Smooth muscle cell (in vitro differentiated cells): Measurements from ENCODE around the gene WDHD1. TPM values are rescaled to one million over a fixed set of nuclear protein-coding genes. Genes with fewer than 3 reads are reported as not detected.
"Not testable (repeated sequence)": the region's sequence is repeated elsewhere in the genome, so short reads cannot be mapped to it uniquely, and the experiment has no call there.

Experiments
- DNase-seq: peaks from one replicate; lab custom pipeline; 2025; ENCODE audit not compliant: unreplicated experiment; lab: John Stamatoyannopoulos, UW
- H2AFZ ChIP-seq: fragments of 200-600 bp; sonication (generic); 2 replicates; pipeline ENCODE4 v1.6.0; 2016; ENCODE audit warnings: antibody characterized with exemption, low read depth, mild to moderate bottlenecking
- H3F3A ChIP-seq: fragments of 200-600 bp; sonication (generic); 2 replicates; pipeline ENCODE4 v1.6.0; 2017; ENCODE audit warnings: antibody characterized with exemption, low read depth
- H3K27ac ChIP-seq: fragments of 200-600 bp; sonication (generic); 2 replicates; pipeline ENCODE4 v1.5.1; 2016; ENCODE audit warnings: low read depth, mild to moderate bottlenecking
- H3K27me3 ChIP-seq: fragments of 200-600 bp; sonication (generic); 2 replicates; pipeline ENCODE4 v1.6.1; 2016; ENCODE audit warnings: low read depth, mild to moderate bottlenecking
- H3K36me3 ChIP-seq: fragments of 200-600 bp; sonication (generic); 2 replicates; pipeline ENCODE4 v1.5.1; 2016; ENCODE audit warnings: low read depth
- H3K4me1 ChIP-seq: fragments of 200-600 bp; sonication (generic); 2 replicates; pipeline ENCODE4 v1.5.1; 2016; ENCODE audit warnings: low read depth
- H3K4me2 ChIP-seq: fragments of 200-600 bp; sonication (generic); 2 replicates; pipeline ENCODE4 v1.6.0; 2016; ENCODE audit warnings: mild to moderate bottlenecking
- H3K4me3 ChIP-seq: fragments of 200-600 bp; sonication (generic); 2 replicates; pipeline ENCODE4 v1.5.1; 2016; ENCODE audit warnings: mild to moderate bottlenecking
- H3K79me2 ChIP-seq: fragments of 200-600 bp; sonication (generic); 2 replicates; pipeline ENCODE4 v1.6.0; 2016; ENCODE audit warnings: low read depth, mild to moderate bottlenecking
- H3K9ac ChIP-seq: fragments of 200-600 bp; sonication (generic); 2 replicates; pipeline ENCODE4 v1.6.0; 2016; ENCODE audit warnings: low read depth
- H3K9me3 ChIP-seq: fragments of 200-600 bp; sonication (generic); replicated peaks from 2 replicates; pipeline ENCODE4 v1.5.1; 2016; ENCODE audit warnings: low read depth
- H4K20me1 ChIP-seq: fragments of 200-600 bp; sonication (generic); 2 replicates; pipeline ENCODE4 v1.6.0; 2016; ENCODE audit warnings: low read depth
- WGBS: methylation state at CpG from one replicate; pipeline ENCODE4 v1.1.7; 2016; ENCODE audit warnings: low lambda C conversion rate; 5-methylcytosine and 5-hydroxymethylcytosine counted together
- polyA plus RNA-seq: library from polyadenylated mRNA; unstranded; fragments of >200 nt; fragmentation: Nextera tagmentation; extraction: Ambion mirVana; gene quantifications from 2 replicates; pipeline ENCODE4 v1.2.1, GENCODE V29; 2016
- total RNA-seq: library from RNA; depleted of rRNA; stranded (reverse); fragments of >200 nt; gene quantifications from 2 replicates; pipeline ENCODE4 v1.2.3, GENCODE V29; 2014
- TF ChIP-seq, protein P1 (sequence below): fragments of 200-600 bp; sonication (generic); IDR thresholded peaks from 2 replicates; pipeline ENCODE4 v1.5.1; 2017; ENCODE audit warnings: borderline replicate concordance, mild to moderate bottlenecking, antibody characterized with exemption; ENCODE audit not compliant: insufficient read depth, poor library complexity, severe bottlenecking

Gene WDHD1
- total and polyA plus RNA-seq, 2 experiments from 2014 or later, result 5.7 to 9.4 TPM

DNA sequence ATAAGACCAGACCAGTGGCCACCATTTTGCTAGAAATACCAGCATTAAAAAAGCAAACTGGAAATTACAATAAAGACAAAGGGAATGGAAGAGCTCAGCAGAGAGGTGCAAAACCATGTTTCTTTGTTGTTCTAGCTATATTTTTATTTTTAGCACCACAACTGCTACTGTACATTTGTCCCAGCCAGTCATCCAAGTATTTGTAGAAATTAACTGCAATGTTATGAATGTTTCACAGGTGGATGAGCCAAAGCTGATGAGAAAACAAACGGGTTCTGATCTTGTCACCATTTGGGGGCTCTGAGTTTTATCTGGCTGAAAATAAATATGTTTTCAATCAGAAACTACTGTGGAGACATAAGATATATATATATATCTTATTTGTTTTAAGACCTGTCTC is 99.3 kb downstream of the WDHD1 start:
- Histone ChIP-seq H3K36me3 (no peaks in the 10 kb centered on the region), H3K4me1 (no peaks in the 10 kb centered on the region), H3K27ac (no peak overlapping the region), H3K4me2 (no peak overlapping the region), H3F3A (no peaks in the 10 kb centered on the region), H4K20me1 (no peaks in the 10 kb centered on the region), H3K9me3 (no peaks in the 10 kb centered on the region), H3K79me2 (no peaks in the 10 kb centered on the region), H2AFZ (no peak overlapping the region), H3K4me3 (no peak overlapping the region), H3K9ac (no peak overlapping the region), H3K27me3 (no peaks in the 10 kb centered on the region)
- DNase-seq, result no peak
- WGBS, result 84% methylated on average over 1 of the region's 1 CpG
- TF ChIP-seq, protein P1, sequence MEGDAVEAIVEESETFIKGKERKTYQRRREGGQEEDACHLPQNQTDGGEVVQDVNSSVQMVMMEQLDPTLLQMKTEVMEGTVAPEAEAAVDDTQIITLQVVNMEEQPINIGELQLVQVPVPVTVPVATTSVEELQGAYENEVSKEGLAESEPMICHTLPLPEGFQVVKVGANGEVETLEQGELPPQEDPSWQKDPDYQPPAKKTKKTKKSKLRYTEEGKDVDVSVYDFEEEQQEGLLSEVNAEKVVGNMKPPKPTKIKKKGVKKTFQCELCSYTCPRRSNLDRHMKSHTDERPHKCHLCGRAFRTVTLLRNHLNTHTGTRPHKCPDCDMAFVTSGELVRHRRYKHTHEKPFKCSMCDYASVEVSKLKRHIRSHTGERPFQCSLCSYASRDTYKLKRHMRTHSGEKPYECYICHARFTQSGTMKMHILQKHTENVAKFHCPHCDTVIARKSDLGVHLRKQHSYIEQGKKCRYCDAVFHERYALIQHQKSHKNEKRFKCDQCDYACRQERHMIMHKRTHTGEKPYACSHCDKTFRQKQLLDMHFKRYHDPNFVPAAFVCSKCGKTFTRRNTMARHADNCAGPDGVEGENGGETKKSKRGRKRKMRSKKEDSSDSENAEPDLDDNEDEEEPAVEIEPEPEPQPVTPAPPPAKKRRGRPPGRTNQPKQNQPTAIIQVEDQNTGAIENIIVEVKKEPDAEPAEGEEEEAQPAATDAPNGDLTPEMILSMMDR, result no peak

DNA sequence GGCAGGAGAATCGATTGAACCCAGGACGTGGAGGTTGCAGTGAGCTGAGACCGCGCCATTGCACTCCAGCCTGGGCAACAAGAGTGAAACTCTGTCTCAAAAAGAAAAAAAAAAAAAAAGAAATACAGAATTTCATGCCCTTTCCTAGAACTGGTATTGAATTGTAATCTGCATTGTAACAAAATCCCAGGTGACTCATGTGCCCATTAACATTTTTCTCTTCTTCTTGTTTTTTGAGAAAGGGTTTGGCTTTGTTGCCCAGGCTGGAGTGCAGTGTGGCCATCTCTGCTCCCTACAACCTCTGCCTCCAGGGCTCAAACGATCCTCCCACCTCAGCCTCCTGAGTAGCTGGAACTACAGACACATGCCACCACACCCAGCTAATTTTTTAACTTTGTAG is 100.3 kb downstream of the WDHD1 start:
- not testable (repeated sequence) for H3K27ac ChIP-seq, H4K20me1 ChIP-seq, H3K4me2 ChIP-seq, H3K4me1 ChIP-seq, H3K9me3 ChIP-seq, H3K4me3 ChIP-seq, H3F3A ChIP-seq, H3K79me2 ChIP-seq, H3K36me3 ChIP-seq, H2AFZ ChIP-seq, H3K9ac ChIP-seq, DNase-seq, H3K27me3 ChIP-seq
- whole genome bisulfite sequencing, result 98% methylated on average over 5 of the region's 5 CpGs

DNA sequence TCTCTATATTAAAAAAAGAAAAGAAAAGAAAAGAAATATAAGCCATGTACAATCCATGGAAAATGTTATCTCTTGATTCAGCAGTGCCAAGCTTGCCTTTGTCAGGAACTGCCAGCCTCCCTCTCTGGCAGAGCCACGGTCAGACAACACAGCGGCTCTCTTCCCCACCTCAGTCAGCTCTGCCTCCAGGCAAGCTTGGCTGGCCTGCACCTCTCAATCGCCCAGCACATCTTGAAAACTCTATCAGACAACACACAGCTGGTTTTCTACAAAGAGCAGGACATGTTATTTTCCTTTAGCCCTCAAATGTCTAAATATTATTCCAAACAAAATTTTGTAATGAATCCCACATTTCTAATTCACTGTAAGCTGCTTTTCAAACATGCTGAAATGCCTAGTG is 104.3 kb downstream of the WDHD1 start:
- Histone ChIP-seq H3K36me3 (no peaks in the 10 kb centered on the region), H3K4me2 (no peak overlapping the region), H3K4me1 (no peaks in the 10 kb centered on the region), H3K27me3 (no peaks in the 10 kb centered on the region), H2AFZ (no peak overlapping the region), H4K20me1 (no peaks in the 10 kb centered on the region), H3F3A (no peaks in the 10 kb centered on the region), H3K79me2 (no peaks in the 10 kb centered on the region), H3K27ac (no peak overlapping the region), H3K9me3 (no peaks in the 10 kb centered on the region), H3K4me3 (no peak overlapping the region), H3K9ac (no peak overlapping the region)
- TF ChIP-seq, protein P1, result no peak
- no peak for DNase-seq
- 90% methylated on average over 3 of the region's 3 CpGs for WGBS

DNA sequence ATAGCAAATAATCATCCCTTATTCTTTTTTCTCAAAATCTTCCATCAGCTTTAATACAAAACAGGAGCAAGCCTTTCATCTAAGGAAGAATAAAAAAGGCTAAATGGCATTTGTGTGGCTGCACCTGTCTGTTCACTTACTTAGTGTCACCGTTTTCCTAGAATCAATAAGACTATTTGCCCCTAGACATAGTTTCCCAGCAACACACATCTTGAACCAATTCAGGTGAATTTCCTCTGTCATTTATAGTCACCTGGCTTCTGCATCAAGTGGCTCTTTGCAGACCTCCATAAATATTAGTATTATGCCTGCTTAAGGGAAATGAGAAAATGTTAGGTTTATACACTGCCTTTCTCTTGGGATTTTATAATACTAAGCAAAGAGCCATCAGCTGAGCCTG is 106.8 kb downstream of the WDHD1 start:
- Histone ChIP-seq H4K20me1 (no peaks in the 10 kb centered on the region), H2AFZ (no peak overlapping the region), H3K9me3 (no peaks in the 10 kb centered on the region), H3K9ac (no peak overlapping the region), H3F3A (no peaks in the 10 kb centered on the region), H3K36me3 (no peaks in the 10 kb centered on the region), H3K27ac (no peak overlapping the region), H3K4me2 (no peak overlapping the region), H3K4me1 (no peaks in the 10 kb centered on the region), H3K4me3 (no peak overlapping the region), H3K27me3 (no peaks in the 10 kb centered on the region), H3K79me2 (no peaks in the 10 kb centered on the region)
- TF ChIP-seq, protein P1, result no peak
- WGBS, result 91% methylated on average over 1 of the region's 1 CpG
- DNase-seq, result no peak
